NCI-H82 treated with DMSO at 0.1 percent for 48 hours (cell line): ENCODE measurements around the gene CCL22.

Source experiments
- DNase-seq: peaks from one replicate; lab custom pipeline; 2025; ENCODE audit not compliant: unreplicated experiment; lab: John Stamatoyannopoulos, UW

The CCL22 gene

GRCh38 chr16:57345666-57346204, 12.8 kb upstream of the CCL22 start:
- no peak for DNase-seq

- no peak for DNase-seq
Observed at GRCh38 chr16:57347858-57348257, 10.7 kb upstream of the CCL22 start.

DNA sequence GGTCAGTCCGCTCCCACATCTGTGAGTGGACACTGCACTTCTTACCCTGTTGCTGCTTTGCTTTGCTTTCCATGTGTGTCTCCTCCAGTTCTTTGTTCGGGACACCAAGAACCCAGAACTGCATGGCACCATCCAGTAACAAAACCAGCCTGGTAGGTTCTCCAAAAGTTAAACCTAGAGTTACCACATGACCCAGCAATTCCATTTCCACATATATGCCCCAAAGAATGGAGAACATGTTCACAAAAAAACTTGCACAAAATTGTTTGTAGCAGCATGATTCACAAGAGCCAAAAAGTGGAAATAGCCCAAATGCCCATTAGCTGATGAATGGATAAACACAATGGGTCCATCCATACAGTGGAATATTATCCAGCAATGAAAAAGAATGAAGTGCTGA, 10.3 kb upstream of the CCL22 start:
- DNase-seq, result no peak

- no peak for DNase-seq
Observed at GRCh38 chr16:57349212-57350031, 9.2 kb upstream of the CCL22 start.

GRCh38 chr16:57352636-57353047, 5.9 kb upstream of the CCL22 start:
- no peak for DNase-seq

GRCh38 chr16:57354311-57354710, 4.3 kb upstream of the CCL22 start:
- no peak for DNase-seq

DNA sequence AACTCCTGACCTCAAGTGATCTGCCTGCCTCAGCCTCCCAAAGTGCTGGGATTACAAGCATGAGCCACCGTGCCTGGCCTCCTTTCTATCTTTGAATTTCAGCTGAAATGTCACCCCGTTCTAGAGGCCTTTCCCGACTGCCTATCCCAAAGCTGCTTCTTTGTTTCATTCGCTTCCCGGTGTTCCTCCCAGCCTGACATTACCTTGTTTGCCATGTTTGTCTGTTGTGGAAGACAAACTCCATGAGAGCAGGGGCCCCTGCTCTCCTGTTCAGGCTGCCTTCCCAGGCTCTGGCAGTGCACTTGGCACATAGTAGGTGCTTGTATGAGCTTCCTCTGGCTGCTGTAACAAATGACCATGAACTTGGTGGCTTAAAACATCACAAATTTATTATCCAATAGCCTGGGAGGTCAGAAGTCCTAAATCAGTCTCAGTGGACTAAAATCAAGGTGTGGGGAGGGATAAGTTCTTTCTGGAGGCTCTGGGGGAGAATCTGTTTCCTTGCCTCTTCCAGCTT, 2.6 kb upstream of the CCL22 start:
- no peak for DNase-seq

- DNase-seq, result no peak
Observed at GRCh38 chr16:57356547-57356946, 2.0 kb upstream of the CCL22 start.

DNA sequence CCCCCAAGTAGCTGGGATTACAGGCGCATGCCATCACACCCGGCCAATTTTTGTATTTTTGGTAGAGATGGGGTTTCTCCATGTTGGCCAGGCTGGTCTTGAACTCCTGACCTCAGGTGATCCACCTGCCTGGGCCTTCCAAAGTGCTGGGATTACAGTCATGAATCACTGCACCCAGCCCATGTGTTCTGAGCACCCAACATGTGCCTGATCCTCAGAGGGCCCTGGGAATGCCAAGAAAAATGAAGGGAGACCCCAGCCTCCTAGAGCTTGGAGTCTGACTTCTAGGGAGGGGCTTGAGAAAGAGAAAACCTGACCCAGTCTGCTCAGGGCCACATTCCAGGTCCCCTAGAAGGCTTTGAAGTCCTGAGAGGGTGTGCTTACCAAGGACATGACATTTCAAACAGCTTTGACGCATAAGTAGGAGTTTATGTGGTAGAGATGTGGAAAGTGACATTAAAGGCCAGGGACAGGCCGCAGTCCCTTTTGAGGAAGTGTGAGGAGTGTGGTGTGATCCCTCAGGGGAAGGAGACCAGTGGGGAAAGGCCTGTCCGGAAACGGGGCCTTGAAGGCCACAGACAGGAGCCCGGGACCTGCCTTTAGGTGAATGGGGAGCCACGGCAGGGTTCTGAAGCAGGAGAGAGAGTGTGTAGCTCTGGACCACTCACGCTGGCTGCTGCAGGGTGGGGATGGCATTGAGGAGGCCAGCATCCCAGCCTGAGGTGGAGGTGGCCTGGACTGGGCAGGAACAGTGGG, 1.1 kb upstream of the CCL22 start:
- DNase-seq, result no peak

- no peak for DNase-seq
Observed at GRCh38 chr16:57358086-57358420, 530 bp upstream of the CCL22 start.

- no peak for DNase-seq
Observed at GRCh38 chr16:57360321-57360935, 1.8 kb downstream of the CCL22 start.

DNA sequence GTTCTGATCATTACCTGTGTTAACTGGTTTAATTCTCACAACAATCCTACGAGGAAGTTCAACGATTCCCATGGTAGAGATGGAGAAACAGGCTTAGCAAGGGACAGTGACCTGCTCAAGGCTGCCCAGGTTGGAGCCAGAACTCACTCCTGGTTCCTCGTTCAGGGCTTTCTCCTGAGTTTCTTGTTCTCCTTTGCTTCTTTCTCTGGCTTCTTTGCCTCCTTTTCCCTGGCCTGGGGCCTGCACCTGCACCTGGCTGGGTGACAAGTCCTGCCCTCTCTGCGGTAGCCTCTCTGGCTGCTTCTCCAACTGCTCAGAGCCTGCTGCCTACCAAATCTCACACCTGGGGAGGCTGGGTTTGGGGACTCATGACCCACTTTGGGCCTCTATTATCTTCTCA, 2.8 kb downstream of the CCL22 start:
- DNase-seq, result no peak

GRCh38 chr16:57364143-57364542, 5.6 kb downstream of the CCL22 start:
- DNase-seq, result no peak

- no peak for DNase-seq
Observed at GRCh38 chr16:57366544-57367040, 8.0 kb downstream of the CCL22 start.

DNA sequence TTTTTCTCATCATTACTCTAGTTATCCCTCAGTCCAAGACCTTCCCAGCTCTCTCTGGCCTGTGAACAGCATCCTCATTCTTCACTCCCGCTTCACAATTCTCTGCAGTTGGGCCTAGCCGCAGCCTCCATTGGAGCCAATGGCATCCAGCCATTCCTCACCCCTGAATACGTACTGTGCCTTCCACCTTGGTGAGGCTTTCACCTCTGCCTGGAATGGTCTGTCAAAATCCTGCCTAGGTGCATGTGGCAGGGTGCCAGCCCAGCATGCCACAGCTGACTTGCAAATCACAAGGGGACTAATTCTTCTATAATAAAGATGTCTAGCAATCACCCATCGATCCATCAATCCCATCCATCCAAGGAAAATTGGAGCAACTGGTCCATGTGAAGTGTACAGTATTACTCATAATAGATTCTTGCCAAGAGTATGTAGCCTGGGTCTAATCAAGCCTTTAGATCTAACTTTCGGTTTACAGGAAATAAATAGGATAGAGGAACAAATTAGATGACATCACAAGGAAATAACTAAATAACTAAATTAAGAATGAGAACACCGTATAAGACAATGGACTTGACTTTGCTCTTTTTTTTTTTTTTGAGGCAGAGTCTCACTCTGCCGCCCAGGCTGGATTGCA, 8.7 kb downstream of the CCL22 start:
- no peak for DNase-seq

DNA sequence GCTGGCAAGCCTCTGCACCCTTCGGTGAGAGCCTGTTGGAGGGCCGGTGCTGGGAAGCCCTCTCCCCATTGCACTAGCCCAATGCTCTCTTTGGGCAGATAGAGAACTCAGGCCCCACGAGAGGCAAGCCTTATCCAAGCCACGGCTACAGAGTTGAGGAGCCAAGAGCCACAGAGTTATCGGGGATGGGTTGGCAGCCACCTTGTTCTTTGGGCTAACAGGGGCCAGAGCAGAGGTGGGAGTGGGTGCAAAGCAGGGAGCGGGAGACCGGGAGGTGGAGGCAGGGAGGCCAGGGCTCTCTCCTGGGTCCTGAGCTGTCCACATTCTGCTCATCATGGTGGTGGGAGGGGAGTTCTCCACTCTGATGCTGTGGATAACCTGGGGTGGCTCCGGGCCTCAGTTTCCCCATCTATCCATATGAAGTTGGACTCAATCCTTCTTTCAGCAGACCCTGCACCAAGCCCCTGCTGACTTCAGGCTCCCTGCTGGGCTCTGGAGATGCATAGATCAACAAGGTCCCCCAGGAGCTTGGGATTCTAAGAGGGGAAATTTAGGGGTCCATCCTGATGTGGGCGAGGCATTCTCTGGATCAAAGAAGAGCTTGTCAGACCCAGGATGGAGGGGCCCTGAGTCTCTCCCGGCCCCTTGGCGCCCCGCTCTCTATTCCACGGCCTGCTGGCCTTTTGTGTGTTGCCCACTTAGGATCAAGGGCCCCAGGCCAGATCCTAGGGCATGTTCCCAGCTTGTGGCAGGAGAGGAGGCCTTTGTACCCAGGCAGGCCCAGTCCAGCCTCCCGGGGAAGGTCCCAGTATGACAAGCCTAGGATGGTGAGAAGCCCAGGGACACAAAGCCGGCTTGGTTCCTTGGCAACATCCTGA, 13.2 kb downstream of the CCL22 start:
- no peak for DNase-seq

GRCh38 chr16:57372372-57373116, 14.0 kb downstream of the CCL22 start, which contains the start of gene CX3CL1:
Gene CX3CL1 (plus strand): TSS chr16:57372490. CDS start chr16:57372569, 79 bp downstream.
- DNase-seq, result peak; percentile 7

DNA sequence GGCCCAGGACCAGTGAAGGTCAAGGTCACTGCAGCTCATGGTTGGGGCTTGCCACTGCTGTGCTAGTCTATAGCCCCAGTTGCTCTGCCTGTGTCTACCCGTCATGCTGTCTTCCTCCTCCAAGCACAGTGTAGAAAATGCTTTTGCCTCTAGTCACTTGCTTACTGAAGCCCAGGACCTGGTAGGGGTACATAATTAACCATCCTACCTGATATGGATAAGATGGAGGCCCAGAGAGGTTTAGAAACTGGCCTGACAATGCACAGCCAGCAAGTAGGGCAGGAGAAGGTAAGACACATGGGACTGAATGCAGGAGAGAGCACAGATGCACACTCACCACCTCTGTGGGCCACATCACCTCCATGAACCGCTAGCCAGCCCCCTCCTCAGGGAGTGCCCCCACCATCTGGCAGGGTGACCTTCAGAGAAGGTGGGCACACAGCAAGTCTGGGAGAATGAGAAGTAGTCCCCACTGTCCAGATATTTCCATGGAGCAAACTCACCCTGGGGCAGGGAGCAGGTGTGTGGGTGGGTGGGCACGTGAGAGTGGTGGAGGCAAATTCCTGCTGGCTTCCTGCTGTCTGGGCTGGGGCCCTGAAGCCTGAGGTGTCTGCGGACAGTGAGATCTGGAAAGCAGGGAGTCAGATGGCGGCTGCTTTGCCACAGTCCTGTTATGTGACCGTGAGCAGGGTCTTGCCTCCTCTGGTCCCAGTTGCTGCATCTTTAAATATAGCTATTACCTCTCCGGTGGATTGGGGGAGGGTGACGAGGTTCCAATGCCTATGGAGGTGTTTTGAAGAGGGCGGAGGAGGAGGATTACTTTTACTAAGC, 14.7 kb downstream of the CCL22 start:
- no peak for DNase-seq
